HG03442 (cell line): ENCODE results near the gene ALPK3.

Experiments
- ATAC-seq: cut with Tn5 transposase; IDR thresholded peaks from one replicate; pipeline ENCODE4 v1.9.1; 2021; ENCODE audit warnings: mild to moderate bottlenecking, moderate library complexity; ENCODE audit not compliant: unreplicated experiment

ALPK3 gene

DNA sequence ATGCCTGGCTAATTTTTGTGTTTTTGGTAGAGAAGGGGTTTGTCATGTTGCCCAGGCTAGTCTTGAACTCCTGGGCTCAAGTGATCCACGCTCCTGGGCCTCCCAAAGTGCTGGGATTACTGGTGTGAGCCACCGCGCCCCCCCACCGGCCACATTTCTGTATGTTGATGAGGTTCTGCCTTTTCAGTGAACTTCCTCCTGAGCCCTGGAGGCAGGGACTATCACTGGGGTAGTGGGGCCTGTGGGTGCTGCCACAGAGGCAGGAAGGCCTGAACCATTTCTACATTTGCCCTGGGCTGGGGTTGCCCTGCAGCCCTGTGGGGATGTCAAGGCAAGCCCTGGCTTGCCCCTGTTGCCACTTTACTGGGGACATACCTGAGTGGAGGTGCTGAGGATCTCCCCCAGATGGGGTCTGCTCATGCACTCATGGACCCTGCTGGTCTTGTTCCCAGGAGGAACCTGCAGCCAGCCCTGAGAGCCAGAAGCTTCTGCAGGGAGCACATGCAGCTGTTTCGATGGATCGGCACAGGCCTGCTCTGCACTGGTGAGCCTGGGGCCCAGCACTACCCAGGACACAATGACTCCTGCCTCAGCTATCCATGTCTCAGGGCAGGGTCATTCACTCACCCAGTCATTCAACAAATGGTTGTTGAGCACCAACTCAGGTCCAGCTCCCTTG lies 73.0 kb downstream of the ALPK3 start:
- ATAC-seq = no peak

DNA sequence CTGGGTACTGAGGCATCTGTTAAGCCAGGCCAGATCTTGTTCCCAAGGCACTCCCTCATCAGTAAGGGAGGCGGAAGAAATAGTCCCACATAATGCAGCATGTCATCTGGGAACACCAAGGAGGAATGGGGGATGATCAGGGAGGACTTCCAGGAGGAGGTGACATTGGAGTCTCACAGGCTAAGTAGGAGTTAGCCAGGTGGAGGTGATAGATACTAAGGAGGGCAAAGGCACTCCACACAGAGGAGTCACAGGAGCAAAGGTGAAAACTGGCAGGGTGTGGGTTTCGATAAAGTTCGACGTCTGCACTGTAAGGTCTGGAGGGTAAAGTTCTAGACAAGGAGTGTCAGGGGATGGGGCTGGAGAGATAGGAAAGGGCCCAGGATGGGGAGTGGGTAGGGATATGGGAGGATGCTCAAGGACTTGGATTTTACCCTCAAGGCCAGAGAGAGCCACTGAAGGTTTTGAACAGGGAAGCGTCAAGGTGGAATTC lies 73.6 kb downstream of the ALPK3 start:
- ATAC-seq = no peak

DNA sequence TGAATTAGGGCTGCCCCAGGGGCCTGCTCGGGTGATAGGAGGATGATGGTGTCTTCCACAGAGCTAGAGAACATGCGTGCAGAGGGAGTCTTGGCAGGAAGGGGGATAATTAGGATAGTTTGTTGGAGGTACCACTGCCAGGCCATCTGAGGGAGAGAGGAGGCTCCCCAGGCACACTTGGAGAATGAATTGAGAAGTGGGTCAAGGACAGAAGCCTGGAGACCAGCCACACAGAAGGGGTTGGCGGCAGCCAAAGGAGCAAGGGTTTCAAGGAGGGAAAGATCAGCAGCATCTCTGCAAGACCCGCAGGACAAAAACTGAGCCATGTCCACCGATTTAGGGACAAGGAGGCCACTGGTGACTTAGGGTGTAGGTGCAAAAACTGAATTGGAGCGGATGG lies 74.2 kb downstream of the ALPK3 start:
- no peak for ATAC-seq

DNA sequence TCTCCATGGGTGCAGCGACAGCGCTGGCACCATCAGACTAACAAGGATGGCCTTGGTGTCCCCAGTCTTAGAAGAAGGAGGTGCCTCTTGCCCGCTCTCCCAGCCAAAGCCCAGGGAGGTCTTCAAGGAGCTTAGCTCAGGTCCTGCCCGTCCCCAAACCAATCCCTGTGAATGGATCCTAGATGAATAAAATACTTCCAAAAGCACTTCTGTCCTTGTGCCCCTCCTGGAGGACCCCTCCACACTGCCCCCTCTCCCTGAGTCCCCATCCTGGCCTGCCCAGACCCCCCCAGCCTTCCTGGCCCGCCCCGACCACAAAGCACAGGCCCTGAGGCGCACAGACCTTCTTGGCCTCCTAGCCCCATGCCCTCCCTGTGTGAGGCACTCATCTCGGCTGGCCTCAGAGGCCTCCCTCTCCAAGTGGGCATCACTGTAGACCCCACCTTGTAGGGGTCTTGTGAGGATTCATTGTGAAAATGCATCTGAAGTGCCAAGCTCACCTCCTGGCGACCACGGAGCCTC lies 75.7 kb downstream of the ALPK3 start:
- ATAC-seq = no peak

DNA sequence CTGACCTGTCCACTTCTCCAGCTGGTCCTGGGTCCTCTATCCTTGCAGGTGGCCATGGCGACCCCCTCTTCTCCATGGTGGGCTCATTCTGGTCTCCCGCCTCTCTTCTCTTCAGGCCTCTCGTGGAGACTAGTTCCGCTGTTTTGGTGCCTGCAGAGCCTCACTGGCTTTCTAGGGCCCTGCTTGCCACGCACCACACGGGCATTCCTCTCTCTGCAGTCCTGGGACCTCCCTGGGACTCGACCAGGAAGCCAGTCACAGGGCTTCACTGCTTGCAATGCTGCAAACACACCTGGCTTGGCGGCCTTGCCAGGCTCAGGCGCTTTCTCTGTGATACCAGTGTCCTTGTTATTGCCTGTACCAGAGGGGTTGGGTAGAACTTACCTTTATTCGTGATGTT lies 76.5 kb downstream of the ALPK3 start:
- no peak for ATAC-seq

DNA sequence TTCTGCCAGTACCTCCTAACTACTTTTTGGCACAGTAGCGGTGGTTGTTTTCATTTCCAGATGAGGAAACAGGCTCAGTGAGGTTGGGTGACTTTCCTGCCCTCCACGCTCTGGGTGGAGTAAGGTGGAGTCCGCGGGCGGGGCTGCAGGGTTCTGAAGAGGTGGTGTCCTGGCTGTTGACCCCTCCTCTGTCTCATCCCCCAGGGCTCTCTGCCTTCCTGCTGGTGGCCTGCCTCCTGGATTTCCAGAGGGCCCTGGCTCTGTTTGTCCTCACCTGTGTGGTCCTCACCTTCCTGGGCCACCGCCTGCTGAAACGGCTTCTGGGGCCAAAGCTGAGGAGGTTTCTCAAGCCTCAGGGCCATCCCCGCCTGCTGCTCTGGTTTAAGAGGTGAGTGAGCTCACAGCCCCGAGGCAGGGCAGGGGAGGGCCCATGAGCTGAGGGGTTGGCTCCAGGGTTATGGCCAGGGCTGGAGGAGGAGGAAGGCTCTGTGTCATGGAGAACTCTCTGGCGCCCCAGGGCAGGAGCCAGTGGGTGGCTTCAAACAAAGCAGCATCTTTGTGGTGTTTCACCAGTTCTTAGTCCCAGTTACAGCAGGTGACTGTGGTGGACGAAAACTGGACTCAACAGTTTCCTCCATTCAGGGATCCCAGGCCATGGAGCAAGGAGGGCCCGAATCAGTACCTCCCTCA lies 77.7 kb downstream of the ALPK3 start:
- ATAC-seq = no peak

DNA sequence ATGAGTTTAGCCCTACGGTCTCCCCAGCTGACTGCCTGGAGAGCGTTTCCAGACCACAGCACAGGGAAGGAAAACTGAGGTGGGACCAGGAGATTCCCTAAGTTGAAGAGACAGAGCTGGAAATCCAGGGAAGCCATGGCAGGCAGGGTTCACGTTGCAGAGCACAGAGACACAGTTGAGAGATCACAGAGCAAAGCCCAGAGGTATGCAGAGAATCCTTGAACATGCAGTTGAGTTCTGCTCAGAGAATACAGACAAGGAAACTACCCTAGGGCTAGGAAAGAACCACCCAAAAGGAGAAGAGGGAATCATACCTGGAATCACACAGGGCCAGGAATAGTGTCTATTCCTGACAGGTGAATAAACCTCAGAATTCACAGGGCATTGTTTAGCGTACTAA lies 81.6 kb downstream of the ALPK3 start:
- ATAC-seq = no peak

DNA sequence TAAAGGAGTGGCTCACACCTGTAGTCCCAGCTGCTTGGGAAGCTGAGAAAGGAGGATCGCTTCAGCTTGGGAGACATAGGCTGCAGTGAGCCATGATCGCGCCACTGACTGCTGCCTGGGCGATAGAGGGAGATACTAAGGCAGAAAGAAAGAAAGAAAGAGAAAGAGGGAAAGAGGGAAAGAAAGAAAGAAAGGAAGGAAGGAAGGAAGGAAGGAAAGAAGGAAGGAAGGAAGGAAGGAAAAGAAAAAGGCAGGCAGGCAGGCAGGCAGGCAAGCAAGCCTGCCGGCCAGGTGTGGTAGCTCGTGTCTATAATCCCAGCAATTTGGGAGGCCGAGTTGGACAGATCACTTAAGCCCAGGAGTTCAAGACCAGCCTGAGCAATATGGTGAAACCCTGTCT lies 82.6 kb downstream of the ALPK3 start:
- ATAC-seq = no peak

DNA sequence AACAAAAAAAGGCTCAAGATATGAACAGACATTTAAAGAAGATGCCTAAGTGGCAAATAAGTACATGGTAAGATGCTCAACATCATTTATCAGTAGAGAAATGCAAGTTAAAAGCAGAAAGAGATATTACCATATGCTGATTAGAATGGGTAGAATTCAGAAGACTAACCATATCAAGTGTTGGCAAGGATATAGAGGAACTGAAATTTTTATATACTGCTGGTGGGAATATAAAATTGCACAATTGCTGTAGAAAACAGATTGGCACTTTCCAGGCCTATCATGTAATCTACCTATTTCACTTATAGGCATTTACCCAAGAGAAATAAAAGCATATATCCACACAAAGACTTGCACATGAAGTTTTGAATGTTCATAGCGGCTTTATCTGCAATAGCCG lies 84.4 kb downstream of the ALPK3 start:
- no peak for ATAC-seq

DNA sequence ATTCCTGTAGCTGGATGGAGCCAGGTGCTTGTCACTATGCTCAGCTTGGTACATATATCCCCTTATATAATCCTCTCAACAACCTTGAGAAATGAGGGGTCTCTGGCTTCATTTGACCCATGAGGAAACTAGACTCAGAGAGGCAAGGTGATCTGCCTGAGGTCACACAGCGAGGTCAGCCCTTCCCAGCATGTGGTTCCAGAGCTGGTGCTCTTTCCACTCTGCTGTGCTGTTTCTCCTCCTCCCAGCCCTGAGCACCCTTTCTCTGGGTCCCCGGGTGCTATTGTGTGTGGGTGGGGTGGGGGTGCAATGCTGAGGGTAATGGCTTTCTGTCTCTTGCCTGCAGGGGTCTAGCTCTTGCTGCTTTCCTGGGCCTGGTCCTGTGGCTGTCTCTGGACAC lies 86.6 kb downstream of the ALPK3 start:
- ATAC-seq = no peak

DNA sequence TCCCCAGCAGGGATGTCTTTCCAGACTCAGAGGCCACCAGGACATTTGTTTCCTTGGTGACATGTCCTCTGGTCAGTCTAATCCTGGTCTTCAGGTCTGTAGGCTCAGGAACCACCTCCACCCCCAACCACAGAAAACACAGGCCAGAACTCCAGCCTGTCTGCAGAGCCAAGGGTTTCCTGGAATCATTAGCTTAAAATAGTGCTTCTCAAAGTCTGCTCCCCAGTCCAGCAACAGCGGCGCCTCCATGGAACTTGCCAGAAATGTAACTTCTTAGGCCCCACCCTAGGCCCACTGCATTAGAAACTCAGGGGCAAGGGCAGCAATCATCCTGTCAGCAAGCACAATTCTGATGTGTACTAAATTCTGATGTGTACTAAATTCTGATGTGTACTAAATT lies 87.3 kb downstream of the ALPK3 start:
- no peak for ATAC-seq

DNA sequence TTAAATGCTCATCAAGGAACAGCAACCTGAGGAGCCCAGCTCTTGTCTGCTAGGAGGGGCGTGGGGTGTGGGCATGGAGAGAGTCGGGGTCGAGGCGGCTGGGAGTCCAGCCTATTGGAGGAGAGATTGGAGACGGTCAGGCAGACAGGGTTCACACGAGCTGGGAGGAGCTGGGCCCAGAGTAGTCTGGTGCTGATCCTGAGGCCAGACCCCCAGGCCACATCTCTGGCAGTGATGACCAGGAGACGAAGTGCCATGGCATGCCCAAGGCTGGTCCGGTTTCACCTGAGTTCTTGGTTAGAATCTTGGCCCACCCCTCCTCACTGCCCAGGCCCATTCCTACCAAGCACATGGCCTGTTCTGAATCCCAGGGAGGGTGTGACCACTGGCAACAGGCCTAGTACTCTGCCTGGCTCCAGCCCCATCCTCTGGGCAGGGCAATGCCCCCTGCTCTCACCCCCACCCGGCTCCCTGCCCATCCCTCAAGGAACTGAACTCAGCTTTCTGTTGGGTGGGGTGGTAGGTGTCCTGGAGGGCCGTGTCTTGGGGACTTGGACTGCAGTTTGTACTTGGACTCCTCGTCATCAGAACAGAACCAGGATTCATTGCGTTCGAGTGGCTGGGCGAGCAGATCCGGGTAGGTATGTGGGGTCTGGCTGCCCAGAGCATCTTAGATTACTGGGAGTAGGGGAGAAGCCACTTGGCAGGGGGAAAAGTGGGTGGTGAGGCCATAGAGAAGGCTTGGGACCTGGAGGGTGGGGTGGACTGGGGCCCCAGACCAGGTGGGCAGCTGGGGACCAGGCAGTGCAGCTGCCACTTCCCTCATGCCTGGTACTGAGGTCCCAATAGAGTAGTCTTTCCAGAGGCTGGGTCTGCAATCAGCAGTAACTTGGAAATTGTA lies 88.1 kb downstream of the ALPK3 start:
- no peak for ATAC-seq

DNA sequence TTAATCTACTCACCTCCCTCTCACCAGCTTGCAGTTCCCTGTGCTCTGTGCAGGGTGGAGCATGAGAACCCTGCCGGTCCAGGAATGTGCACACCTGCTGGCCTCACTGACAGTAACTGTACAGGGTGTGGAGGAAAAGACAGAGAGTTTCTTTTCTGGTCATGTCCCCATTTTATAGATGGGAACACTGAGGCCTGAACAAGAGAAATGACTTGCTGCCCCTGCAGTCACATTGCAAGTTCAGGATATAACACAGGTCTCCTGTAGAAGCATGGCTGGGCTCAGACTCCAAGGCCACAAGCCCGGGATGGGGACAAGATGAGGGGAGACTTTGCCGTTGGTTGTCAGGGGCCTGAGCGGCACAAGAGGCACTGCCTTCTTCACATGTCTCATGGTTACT lies 90.6 kb downstream of the ALPK3 start:
- ATAC-seq = no peak

DNA sequence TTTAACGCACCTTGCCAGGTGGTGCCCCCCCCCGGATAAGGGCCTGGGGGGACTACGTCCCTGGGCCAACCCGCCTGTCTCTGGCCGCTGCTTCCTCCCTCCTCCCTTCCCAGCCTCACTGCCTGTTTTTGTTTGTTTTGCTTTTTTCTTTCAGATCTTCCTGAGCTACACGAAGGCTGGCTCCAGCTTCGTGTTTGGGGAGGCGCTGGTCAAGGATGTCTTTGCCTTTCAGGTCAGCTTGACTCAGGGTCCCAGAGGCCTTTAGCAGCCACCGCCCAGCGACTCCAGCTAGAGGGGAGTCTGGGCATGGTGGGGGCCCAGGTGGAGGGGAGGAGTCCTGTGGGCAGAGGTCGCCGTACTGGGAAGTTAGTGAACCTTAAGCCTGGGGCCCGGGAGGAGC lies 91.4 kb downstream of the ALPK3 start:
- ATAC-seq = no peak

DNA sequence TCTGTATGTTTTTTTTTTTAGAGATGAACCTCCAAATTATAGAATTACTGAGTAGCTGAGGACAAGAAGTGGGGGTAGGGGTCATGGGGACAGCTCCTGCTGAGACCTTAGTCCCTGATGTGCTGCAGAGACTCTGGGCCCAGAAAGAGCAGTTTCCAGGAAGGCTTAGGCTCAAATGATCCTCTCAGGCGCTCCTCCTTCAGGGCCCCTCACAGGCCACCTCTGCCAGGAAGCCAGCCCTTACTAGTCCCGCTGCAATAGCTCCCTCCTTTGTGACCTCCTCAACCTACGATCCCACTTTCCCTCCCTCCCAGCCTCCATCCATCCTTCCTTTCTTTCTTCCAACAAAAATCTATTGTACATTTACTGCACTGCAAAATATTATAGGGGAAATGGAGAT lies 91.9 kb downstream of the ALPK3 start:
- ATAC-seq = no peak

DNA sequence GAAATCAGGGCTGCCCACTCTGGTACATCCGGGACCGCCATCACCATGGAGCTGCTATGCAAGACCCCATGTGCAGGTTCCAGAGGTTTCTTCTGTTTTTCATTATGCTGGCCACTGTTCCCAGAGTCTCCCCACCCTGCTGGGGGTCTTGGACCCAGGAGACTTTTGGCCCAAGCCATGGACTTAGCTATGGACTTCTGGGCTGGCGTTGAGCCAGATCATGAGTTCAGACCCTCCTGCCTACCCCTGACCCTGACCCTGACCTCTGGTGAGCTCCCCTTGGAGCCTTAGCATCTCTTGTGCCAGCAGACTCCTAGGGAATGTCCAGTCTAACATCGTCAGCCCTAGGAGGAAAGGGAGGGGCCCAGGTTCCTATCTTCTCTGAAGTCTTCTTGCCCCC lies 92.6 kb downstream of the ALPK3 start:
- no peak for ATAC-seq

DNA sequence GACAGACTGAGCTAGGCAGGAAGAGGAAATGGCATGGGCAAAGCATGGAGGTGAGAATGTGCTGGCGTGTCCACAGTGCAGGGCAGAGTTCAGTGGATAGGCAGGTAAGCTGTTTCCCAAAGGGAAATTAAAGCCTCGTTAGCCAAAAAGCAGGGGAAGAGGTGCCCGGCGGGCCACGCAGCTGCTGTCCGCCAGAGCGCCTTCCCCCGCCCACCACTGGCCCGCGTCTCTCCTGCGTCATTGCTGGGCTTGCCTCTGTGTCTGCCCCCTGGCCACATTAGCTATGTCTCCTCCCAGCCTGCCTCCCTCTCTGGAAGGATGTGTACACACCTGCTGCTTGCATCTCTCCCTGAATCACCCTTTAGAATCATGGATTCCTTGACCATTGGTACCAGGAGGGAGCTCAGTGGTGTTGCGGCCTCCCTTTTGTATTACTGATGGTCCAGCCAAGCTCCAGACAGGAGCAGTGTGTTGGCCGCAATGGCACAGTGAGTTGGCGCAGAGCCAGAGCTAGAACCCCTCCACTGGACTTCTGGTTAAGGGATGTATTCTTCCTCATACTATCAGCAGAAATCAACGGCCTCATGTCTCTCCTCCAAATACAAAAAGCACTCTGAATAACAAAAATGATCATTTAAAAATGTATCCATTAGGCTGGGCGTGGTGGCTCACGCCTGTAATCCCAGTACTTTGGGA lies 93.9 kb downstream of the ALPK3 start:
- no peak for ATAC-seq

DNA sequence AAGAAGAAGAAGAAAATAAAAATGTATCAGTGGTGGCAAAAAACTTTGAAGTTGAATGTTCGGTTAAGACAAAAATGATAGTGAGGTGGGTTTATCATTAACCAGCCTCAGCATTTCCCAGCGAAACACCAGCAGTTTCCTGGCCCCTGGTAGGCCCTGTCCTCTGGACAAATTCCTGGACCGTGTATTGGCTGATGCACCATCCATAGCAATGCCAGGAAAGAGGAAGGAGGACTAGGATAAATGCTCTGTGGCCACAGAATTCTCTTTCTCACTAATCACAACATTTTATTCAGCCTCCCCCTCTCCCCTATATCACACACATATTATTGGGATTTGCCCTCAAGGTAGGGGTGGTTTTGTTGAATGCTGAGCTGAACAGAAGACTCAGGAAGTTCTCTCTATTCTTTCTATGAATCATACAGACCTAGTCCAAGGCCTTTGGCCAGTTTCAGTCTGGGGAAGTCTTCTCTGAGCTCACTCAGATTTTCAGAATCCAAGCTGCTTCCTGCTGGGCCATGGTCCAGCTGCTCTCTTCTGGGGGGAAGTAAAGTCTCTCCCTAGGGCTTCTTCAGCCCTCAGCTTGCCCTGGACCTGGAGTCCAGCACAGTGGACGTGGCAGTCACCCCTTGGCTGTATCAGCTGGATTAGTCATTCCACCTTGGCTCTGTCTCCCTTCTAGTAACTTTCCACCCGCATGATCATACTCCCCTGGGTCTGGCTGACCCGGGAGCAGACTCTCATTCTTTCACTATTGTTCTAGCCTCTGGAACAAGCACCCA lies 94.9 kb downstream of the ALPK3 start:
- no peak for ATAC-seq

DNA sequence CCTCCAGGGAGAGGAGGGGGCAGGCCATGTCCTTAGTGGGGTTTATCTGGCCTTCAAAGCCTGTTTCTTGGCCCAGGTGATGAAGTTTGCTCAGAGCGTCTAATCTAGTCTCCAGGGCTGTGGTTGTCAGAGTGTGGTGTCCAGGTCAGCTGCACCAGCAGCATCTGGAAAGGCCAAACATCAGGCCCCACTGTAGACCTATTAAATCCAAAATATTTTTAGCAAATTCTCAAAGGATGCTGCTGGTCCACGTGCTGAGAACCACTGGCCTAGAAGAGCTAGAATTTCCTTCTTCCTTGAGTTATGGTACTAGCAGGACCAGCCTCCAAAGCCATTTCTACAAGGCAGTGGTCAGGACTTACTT lies 96.2 kb downstream of the ALPK3 start:
- ATAC-seq = no peak

DNA sequence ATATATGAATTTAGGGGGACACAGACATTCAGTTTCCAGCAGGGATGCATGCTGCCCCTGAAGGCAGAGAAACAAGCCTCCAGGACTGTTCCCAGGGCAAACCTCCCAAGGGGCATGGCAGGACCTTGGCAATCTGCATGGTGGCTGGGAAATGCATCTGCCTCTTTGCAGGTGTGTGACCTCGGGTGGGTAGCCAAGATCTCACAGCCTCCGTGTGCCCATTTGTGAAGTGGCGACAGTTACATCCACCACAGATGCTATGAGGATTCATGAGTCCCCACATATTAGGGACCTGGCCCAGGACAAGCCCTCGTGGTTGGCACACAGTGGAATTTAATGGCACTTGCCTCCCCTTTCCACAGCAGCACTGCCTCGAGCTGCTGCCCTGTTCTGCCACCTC lies 97.2 kb downstream of the ALPK3 start:
- no peak for ATAC-seq
